Fibroblast of skin of abdomen (primary cell): ENCODE data around the gene SH3BGR. TPM values are rescaled to one million over a fixed set of nuclear protein-coding genes. Genes with fewer than 3 reads are reported as not detected.
"Not testable (repeated sequence)": the region's sequence is repeated elsewhere in the genome, so short reads cannot be mapped to it uniquely, and the experiment has no call there.

Experiments
- DNase-seq: peaks from one replicate; pipeline ENCODE4 v3.0.0-alpha.2; 2013
- polyA plus RNA-seq, 2 experiments: library from polyadenylated mRNA; unstranded; fragments of 120-200 nt; gene quantifications; one replicate each; pipeline ENCODE4 v1.2.1, GENCODE V29; 2013; ENCODE audit not compliant: insufficient read length in 2 of 2

The SH3BGR gene
- 3.2 TPM for polyA plus RNA-seq (2013, experiment 1 of 2; ENCODE audit: insufficient read length)
- 2.7 TPM for polyA plus RNA-seq (2013, experiment 2 of 2; ENCODE audit: insufficient read length)

- DNase-seq: no peak
Measured at GRCh38 chr21:39451332-39452206, at the start of gene SH3BGR. Gene SH3BGR (plus strand): TSS chr21:39451970. CDS start chr21:39452097, 127 bp downstream.

- DNase-seq: no peak
Measured at GRCh38 chr21:39406065-39406464, 45.7 kb upstream of the SH3BGR start.

GRCh38 chr21:39419204-39419603 lies 32.6 kb upstream of the SH3BGR start:
- DNase-seq: not testable (repeated sequence)

GRCh38 chr21:39422527-39423241 lies 29.1 kb upstream of the SH3BGR start:
- no peak for DNase-seq

GRCh38 chr21:39429445-39429844 lies 22.3 kb upstream of the SH3BGR start:
- DNase-seq: no peak

- no peak for DNase-seq
Measured at GRCh38 chr21:39430016-39430415, 21.8 kb upstream of the SH3BGR start.

- DNase-seq: peak; percentile 31
Measured at GRCh38 chr21:39430457-39430856, 21.3 kb upstream of the SH3BGR start.

- no peak for DNase-seq
Measured at GRCh38 chr21:39430954-39431353, 20.8 kb upstream of the SH3BGR start.

GRCh38 chr21:39434950-39435349 lies 16.8 kb upstream of the SH3BGR start:
- no peak for DNase-seq

GRCh38 chr21:39439232-39439631 lies 12.5 kb upstream of the SH3BGR start:
- no peak for DNase-seq

- DNase-seq: peak; percentile 39
Measured at GRCh38 chr21:39441502-39442475, 10.0 kb upstream of the SH3BGR start.

GRCh38 chr21:39444421-39445180 lies 7.2 kb upstream of the SH3BGR start:
- DNase-seq: peak; percentile 78

- DNase-seq: peak; percentile 89
Measured at GRCh38 chr21:39445321-39446269, 6.2 kb upstream of the SH3BGR start, which contains the start of gene LCA5L. Gene LCA5L (minus strand): TSS chr21:39445778. CDS start chr21:39428493, 17,285 bp downstream.

GRCh38 chr21:39447264-39447663 lies 4.5 kb upstream of the SH3BGR start:
- DNase-seq: no peak

- peak; percentile 71 for DNase-seq
Measured at GRCh38 chr21:39452207-39452969, 618 bp downstream of the SH3BGR start.

- DNase-seq: no peak
Measured at GRCh38 chr21:39452970-39453342, 1.2 kb downstream of the SH3BGR start.

GRCh38 chr21:39453571-39454179 lies 1.9 kb downstream of the SH3BGR start:
- no peak for DNase-seq

GRCh38 chr21:39454949-39455668 lies 3.3 kb downstream of the SH3BGR start:
- DNase-seq: no peak
